GM18951 (cell line): Measurements from ENCODE around the gene RMND1.
"Not testable (repeated sequence)": the region's sequence is repeated elsewhere in the genome, so short reads cannot be mapped to it uniquely, and the experiment has no call there.

ENCODE experiments used
- POLR2A ChIP-seq: IDR thresholded peaks from 4 replicates; pipeline ENCODE4 v1.6.1; 2011; ENCODE audit warnings: mild to moderate bottlenecking; ENCODE audit not compliant: insufficient read length, insufficient read depth; ENCODE audit errors: extremely low read depth
- in situ Hi-C: fragments of 300-500 bp; cut with MboI; formaldehyde crosslinking; loops from one replicate; pipeline ENCODE4 v1.12.0; 2022; ENCODE audit warnings: low sequenced_read_pairs, mixed read lengths, inconsistent platforms; ENCODE audit not compliant: unreplicated experiment

RMND1 gene

GRCh38 chr6:151390851-151391470, 61.0 kb downstream of the RMND1 start:
- in situ Hi-C loops: no loop called here
- peak; percentile 13 for TF ChIP-seq POLR2A

GRCh38 chr6:151390276-151390850, 61.6 kb downstream of the RMND1 start:
- peak; percentile 68 for TF ChIP-seq POLR2A
- in situ Hi-C loops: no loop called here

- in situ Hi-C loops: no loop called here
- TF ChIP-seq POLR2A: peak; percentile 91
Measured at GRCh38 chr6:151389618-151390275, 62.2 kb downstream of the RMND1 start.

GRCh38 chr6:151388997-151389617, 62.8 kb downstream of the RMND1 start:
- in situ Hi-C loops: no loop called here
- TF ChIP-seq POLR2A: no peak

- in situ Hi-C loops: no loop called here
Measured at GRCh38 chr6:151388236-151388635, 63.7 kb downstream of the RMND1 start.

GRCh38 chr6:151387175-151387970, 64.6 kb downstream of the RMND1 start:
- TF ChIP-seq POLR2A: no peak
- in situ Hi-C loops: no loop called here

More at GRCh38 chr6:151388236-151388635, 63.7 kb downstream of the RMND1 start:
- no peak for TF ChIP-seq POLR2A

- no peak for TF ChIP-seq POLR2A
- in situ Hi-C loops: no loop called here
Measured at GRCh38 chr6:151385177-151385576, 66.7 kb downstream of the RMND1 start.

- in situ Hi-C loops: no loop called here
- no peak for TF ChIP-seq POLR2A
Measured at GRCh38 chr6:151384151-151384550, 67.8 kb downstream of the RMND1 start.

GRCh38 chr6:151382631-151383030, 69.3 kb downstream of the RMND1 start:
- in situ Hi-C loops: not testable (repeated sequence)

GRCh38 chr6:151381722-151382121, 70.2 kb downstream of the RMND1 start:
- in situ Hi-C loops: no loop called here
- no peak for TF ChIP-seq POLR2A

GRCh38 chr6:151380848-151381205, 71.1 kb downstream of the RMND1 start:
- in situ Hi-C loops: no loop called here
- no peak for TF ChIP-seq POLR2A

- in situ Hi-C loops: no loop called here
- TF ChIP-seq POLR2A: peak; percentile 21
Measured at GRCh38 chr6:151379933-151380847, 71.7 kb downstream of the RMND1 start.
